Lower lobe of right lung (tissue), 2 donors: ENCODE data around the gene SLC39A7. TPM values are rescaled to one million over a fixed set of nuclear protein-coding genes. Genes with fewer than 3 reads are reported as not detected.

Experiments
- ATAC-seq, 2 donors: fragments of 200-7000 bp; cut with Tn5 transposase; one replicate each; pipeline ENCODE4 v1.9.1; 2020 to 2022; ENCODE audit warnings: mild to moderate bottlenecking in 2 of 2, moderate library complexity in 2 of 2
- DNase-seq: peaks from one replicate; pipeline ENCODE4 v3.0.0-alpha.2; 2020
- H3K27ac ChIP-seq: fragments of 200-600 bp; one replicate; pipeline ENCODE4 v1.8.0; 2022
- H3K27me3 ChIP-seq: fragments of 200-600 bp; one replicate; pipeline ENCODE4 v1.8.0; 2022; ENCODE audit warnings: low read depth
- H3K36me3 ChIP-seq: fragments of 200-600 bp; one replicate; pipeline ENCODE4 v1.8.0; 2022; ENCODE audit warnings: mild to moderate bottlenecking
- H3K4me1 ChIP-seq: fragments of 200-600 bp; one replicate; pipeline ENCODE4 v1.8.0; 2022
- H3K4me3 ChIP-seq: fragments of 200-600 bp; one replicate; pipeline ENCODE4 v1.8.0; 2022; ENCODE audit warnings: mild to moderate bottlenecking
- H3K9me3 ChIP-seq: fragments of 200-600 bp; one replicate; pipeline ENCODE4 v1.8.0; 2022
- intact Hi-C: fragments of 100-400 bp; cut with DNase I; formaldehyde crosslinking; loops from one replicate; pipeline ENCODE4 v1.11.0; 2022
- total RNA-seq: library from RNA; stranded (reverse); fragmentation: NEBNext Ultra II Directional; extraction: Animal tissue kit (Norgen Biotek cat#: 25700); gene quantifications from one replicate; pipeline ENCODE4 v1.2.1, GENCODE V29; 2021
- TF ChIP-seq, protein P1 (sequence below): fragments of 200-600 bp; IDR thresholded peaks from one replicate; pipeline ENCODE4 v1.8.0; 2022; ENCODE audit warnings: antibody characterized with exemption, mild to moderate bottlenecking
- donor health status: DM: no; HTN: yes; CAD: no; lungs with severe emphysema.

The SLC39A7 gene
- total RNA-seq, 1 donor from 2014 or later, result 76.0 TPM

DNA sequence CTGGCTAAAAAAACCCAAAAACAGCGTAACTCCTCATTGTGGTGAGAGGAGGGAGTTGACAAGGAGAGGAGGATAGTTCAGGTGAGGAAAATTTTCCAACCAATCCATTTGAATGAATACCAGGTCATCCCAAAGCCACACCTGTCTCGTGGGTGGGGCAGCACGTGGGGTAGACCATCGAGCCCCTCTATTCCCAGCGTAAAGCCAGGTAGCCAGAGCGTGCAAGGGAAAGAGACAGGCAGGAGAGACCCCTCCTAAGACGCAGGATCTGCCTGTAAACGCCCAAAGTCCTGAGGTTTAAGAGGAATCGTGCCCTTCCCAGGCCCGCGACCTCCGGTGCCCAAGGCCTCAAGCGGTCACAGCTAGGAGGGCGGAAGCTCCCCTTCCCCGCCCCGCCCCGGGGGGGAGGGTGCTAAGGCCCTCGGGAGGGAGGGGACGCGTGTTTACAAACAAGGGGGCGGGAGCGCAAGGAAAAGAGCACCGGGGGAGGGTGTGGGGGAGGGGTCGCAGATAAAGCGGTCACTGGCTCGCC is 914 bp upstream of the SLC39A7 start:
- Histone ChIP-seq H3K4me3 (peak overlapping the region; percentile 88), H3K4me1 (peaks cover 59% of the 10 kb centered on the region), H3K36me3 (peaks cover 48% of the 10 kb centered on the region), H3K9me3 (no peaks in the 10 kb centered on the region), H3K27me3 (no peaks in the 10 kb centered on the region), H3K27ac (peak overlapping the region; percentile 95)
- intact Hi-C loops, result no loop called here
- peak; percentile 68 for ATAC-seq
- no peak for DNase-seq
- TF ChIP-seq, protein P1, sequence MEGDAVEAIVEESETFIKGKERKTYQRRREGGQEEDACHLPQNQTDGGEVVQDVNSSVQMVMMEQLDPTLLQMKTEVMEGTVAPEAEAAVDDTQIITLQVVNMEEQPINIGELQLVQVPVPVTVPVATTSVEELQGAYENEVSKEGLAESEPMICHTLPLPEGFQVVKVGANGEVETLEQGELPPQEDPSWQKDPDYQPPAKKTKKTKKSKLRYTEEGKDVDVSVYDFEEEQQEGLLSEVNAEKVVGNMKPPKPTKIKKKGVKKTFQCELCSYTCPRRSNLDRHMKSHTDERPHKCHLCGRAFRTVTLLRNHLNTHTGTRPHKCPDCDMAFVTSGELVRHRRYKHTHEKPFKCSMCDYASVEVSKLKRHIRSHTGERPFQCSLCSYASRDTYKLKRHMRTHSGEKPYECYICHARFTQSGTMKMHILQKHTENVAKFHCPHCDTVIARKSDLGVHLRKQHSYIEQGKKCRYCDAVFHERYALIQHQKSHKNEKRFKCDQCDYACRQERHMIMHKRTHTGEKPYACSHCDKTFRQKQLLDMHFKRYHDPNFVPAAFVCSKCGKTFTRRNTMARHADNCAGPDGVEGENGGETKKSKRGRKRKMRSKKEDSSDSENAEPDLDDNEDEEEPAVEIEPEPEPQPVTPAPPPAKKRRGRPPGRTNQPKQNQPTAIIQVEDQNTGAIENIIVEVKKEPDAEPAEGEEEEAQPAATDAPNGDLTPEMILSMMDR, result no peak

DNA sequence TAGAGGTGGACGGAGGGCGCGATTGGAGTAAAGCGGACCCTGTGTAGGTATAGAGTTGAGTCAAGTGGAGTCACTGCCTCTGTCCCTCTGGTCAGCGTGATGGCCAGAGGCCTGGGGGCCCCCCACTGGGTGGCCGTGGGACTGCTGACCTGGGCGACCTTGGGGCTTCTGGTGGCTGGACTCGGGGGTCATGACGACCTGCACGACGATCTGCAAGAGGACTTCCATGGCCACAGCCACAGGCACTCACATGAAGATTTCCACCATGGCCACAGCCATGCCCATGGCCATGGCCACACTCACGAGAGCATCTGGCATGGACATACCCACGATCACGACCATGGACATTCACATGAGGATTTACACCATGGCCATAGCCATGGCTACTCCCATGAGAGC is 479 bp downstream of the SLC39A7 start:
- peak overlapping the region; percentile 88 for H3K4me3 ChIP-seq
- H3K27me3 ChIP-seq, result no peaks in the 10 kb centered on the region
- H3K9me3 ChIP-seq, result no peaks in the 10 kb centered on the region
- H3K36me3 ChIP-seq, result peaks cover 34% of the 10 kb centered on the region
- peaks cover 68% of the 10 kb centered on the region for H3K4me1 ChIP-seq
- TF ChIP-seq, protein P1, result no peak
- ATAC-seq (peak in 1 of 2 donors; percentile 0), DNase-seq (no peak)
- peak overlapping the region; percentile 95 for H3K27ac ChIP-seq
- intact Hi-C loops, result no loop called here

DNA sequence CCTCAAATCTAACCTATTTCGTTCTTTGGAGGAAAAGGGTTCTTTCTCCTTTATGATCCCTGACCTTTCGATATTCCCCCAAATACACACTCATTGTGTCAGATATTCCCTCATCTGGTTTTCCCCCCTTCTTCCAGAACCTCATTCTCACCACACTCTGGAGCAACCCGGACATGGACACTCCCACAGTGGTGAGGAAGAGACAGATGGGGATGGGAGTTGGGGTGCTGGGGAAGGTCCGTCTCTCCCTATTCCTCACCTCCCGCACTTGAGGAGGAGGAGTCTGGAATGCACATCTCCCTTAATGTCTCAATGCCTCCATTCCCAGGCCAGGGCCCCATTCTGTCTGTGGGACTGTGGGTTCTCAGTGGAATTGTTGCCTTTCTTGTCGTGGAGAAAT is 1.3 kb downstream of the SLC39A7 start:
- H3K4me3 ChIP-seq, result peak overlapping the region; percentile 88
- peaks cover 26% of the 10 kb centered on the region for H3K36me3 ChIP-seq
- ATAC-seq, result no peak
- peaks cover 68% of the 10 kb centered on the region for H3K4me1 ChIP-seq
- TF ChIP-seq, protein P1, result no peak
- H3K27ac ChIP-seq, result peak overlapping the region; percentile 95
- no peaks in the 10 kb centered on the region for H3K9me3 ChIP-seq
- H3K27me3 ChIP-seq, result no peaks in the 10 kb centered on the region
- intact Hi-C loops, result no loop called here
- DNase-seq, result no peak

DNA sequence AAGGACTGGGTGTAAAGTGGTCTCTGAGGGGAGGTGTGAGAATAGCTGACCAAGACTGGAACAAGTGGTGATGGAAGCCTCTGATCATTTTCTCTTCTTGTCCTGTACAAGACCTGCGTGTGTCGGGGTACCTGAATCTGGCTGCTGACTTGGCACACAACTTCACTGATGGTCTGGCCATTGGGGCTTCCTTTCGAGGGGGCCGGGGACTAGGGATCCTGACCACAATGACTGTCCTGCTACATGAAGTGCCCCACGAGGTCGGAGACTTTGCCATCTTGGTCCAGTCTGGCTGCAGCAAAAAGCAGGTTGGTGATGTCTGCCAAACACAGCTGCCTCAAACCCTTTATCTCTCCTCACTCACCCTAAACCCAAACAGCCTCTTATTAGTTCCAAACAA is 2.1 kb downstream of the SLC39A7 start:
- H3K27ac ChIP-seq, result no peak overlapping the region
- intact Hi-C loops, result no loop called here
- no peaks in the 10 kb centered on the region for H3K27me3 ChIP-seq
- DNase-seq, result no peak
- no peak overlapping the region for H3K4me3 ChIP-seq
- TF ChIP-seq, protein P1, result no peak
- H3K4me1 ChIP-seq, result peaks cover 64% of the 10 kb centered on the region
- ATAC-seq, result no peak
- peaks cover 19% of the 10 kb centered on the region for H3K36me3 ChIP-seq
- H3K9me3 ChIP-seq, result no peaks in the 10 kb centered on the region

DNA sequence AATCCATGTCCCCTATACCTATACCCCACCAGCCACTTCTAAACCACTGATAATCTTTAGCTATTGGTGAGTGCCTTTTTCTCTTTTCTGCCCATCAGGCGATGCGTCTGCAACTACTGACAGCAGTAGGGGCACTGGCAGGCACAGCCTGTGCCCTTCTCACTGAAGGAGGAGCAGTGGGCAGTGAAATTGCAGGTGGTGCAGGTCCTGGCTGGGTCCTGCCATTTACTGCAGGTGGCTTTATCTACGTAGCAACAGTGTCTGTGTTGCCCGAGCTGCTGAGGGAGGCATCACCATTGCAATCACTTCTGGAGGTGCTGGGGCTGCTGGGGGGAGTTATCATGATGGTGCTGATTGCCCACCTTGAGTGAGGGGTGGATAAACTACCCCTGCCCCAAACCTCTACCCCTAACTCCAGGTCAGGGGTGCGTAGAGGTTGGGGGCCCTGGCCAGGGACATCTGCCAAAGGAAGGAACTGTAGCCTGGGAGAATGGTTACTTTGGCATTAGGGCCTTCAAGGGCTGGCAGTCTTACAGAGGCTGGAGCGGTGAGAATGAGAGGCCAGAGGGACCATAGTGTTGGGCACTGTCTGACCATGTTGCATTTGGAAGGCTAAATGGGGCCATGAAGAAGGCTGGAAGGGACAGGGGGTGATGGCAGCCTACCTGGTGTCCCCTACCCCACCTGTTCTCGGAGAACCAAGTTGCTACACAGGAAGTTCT is 2.9 kb downstream of the SLC39A7 start:
- intact Hi-C loops, result no loop called here

More for the DNA sequence above, 2.9 kb downstream of the SLC39A7 start:
- peaks cover 56% of the 10 kb centered on the region for H3K4me1 ChIP-seq
- no peaks in the 10 kb centered on the region for H3K27me3 ChIP-seq
- H3K9me3 ChIP-seq, result no peaks in the 10 kb centered on the region
- no peak overlapping the region for H3K4me3 ChIP-seq
- H3K36me3 ChIP-seq, result peaks cover 19% of the 10 kb centered on the region
- H3K27ac ChIP-seq, result no peak overlapping the region
- TF ChIP-seq, protein P1, result no peak
- DNase-seq (no peak), ATAC-seq (no peak)
